ENCODE data around the gene OGFOD2.

OGFOD2 gene

DNA sequence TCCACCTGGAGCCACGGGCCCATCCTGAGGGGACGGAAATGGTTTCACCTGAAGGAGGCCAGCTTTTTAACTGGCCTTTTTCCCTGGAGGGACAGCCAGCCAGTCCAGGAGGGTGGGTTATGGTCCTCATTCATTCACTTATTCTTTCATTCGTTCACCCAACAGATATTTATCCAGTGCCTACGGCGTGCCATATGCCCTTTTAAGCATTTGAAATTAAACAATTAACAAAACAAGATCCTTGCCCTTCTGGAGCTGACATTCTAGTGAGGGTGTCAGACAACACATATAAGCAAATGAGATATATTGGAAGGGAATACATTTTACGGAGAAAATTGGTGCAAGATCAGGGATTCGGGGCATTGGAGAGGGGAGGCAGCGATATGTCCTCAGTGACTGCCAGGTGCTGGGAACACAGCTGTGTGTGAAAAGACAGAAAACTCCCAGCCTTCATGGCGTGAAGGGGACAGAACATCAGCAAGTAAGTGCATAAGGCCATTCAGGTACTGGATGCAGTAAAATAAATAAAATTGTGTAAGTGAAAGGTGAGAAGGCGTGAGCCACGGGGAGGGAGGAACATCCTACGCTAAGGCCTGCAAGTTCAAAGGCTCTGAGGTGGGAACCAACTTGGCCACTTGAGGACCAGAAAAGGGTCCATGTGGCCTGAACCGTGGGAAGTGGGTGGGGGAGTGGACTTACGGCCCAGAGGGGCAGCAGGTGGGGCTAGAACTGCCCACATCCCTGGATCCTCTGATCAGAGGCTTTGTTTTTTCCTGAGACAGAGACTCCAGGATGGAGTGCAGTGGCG lies 8.1 kb upstream of the OGFOD2 start:
- TF ChIP-seq, protein P1, sequence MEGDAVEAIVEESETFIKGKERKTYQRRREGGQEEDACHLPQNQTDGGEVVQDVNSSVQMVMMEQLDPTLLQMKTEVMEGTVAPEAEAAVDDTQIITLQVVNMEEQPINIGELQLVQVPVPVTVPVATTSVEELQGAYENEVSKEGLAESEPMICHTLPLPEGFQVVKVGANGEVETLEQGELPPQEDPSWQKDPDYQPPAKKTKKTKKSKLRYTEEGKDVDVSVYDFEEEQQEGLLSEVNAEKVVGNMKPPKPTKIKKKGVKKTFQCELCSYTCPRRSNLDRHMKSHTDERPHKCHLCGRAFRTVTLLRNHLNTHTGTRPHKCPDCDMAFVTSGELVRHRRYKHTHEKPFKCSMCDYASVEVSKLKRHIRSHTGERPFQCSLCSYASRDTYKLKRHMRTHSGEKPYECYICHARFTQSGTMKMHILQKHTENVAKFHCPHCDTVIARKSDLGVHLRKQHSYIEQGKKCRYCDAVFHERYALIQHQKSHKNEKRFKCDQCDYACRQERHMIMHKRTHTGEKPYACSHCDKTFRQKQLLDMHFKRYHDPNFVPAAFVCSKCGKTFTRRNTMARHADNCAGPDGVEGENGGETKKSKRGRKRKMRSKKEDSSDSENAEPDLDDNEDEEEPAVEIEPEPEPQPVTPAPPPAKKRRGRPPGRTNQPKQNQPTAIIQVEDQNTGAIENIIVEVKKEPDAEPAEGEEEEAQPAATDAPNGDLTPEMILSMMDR (IDR thresholded peaks at IDR 0.05; ENCODE audit: low read depth, low read length) = no peak
- H3K4me3 ChIP-seq (ENCODE audit: low read depth, low read length) = no peak overlapping the region

DNA sequence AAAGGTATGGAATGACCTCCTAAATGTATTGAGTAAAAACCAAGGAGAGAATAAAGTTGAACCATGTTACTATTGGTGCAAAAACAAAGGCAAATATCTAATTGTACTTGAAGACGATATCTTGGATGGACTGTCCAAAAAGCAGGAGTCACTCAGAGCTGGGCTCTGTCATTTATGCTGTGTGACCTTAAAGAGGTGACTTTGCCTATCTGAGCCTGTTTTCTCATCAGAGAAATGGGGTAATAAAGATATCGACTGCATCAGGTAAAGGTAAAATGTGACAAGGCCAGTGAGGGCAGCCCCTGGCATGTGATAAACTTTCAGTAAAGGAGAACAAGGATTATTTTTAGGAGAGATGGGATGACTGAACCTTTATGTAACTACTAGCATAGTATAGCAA lies 6.9 kb upstream of the OGFOD2 start:
- TF ChIP-seq, protein P1 (IDR thresholded peaks at IDR 0.05; ENCODE audit: low read depth, low read length) = no peak
- H3K27me3 ChIP-seq (ENCODE audit: insufficient read depth, low read depth, severe bottlenecking) = no peaks in the 10 kb centered on the region
- no peaks in the 10 kb centered on the region for H3K9me3 ChIP-seq (ENCODE audit: severe bottlenecking)
- H3K36me3 ChIP-seq = no peaks in the 10 kb centered on the region
- H3K27ac ChIP-seq = no peak overlapping the region
- no peak for DNase-seq
- no peak overlapping the region for H3K4me3 ChIP-seq (ENCODE audit: low read depth, low read length)

More for the DNA sequence above, 8.1 kb upstream of the OGFOD2 start:
- Histone ChIP-seq H3K27me3 (ENCODE audit: insufficient read depth, low read depth, severe bottlenecking) (no peaks in the 10 kb centered on the region), H3K27ac (no peak overlapping the region), H3K36me3 (no peaks in the 10 kb centered on the region), H3K9me3 (ENCODE audit: severe bottlenecking) (no peaks in the 10 kb centered on the region)
- no peak for DNase-seq

DNA sequence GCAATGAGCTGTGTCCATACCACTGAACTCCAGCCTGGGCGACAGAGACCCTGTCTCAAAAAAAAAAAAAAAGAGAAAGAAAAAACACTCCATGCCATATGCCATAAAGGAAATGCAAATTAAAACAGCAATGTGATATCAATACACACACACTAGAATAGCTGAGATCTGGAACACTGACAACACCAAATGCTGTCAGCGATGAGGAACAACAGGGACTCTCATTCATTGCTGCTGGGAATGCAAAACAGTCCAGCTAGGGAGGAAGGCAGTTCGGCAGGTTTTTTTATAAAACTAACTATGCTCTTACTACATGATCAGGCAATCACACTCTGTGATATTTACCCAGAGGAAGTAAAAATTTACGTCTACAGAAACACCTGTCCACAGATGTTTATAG lies 5.4 kb upstream of the OGFOD2 start:
- DNase-seq = no peak
- H3K4me3 ChIP-seq (ENCODE audit: low read depth, low read length) = no peak overlapping the region
- no peak overlapping the region for H3K27ac ChIP-seq
- H3K9me3 ChIP-seq (ENCODE audit: severe bottlenecking) = no peaks in the 10 kb centered on the region
- TF ChIP-seq, protein P1 (IDR thresholded peaks at IDR 0.05; ENCODE audit: low read depth, low read length) = no peak
- no peaks in the 10 kb centered on the region for H3K36me3 ChIP-seq
- H3K27me3 ChIP-seq (ENCODE audit: insufficient read depth, low read depth, severe bottlenecking) = no peaks in the 10 kb centered on the region

DNA sequence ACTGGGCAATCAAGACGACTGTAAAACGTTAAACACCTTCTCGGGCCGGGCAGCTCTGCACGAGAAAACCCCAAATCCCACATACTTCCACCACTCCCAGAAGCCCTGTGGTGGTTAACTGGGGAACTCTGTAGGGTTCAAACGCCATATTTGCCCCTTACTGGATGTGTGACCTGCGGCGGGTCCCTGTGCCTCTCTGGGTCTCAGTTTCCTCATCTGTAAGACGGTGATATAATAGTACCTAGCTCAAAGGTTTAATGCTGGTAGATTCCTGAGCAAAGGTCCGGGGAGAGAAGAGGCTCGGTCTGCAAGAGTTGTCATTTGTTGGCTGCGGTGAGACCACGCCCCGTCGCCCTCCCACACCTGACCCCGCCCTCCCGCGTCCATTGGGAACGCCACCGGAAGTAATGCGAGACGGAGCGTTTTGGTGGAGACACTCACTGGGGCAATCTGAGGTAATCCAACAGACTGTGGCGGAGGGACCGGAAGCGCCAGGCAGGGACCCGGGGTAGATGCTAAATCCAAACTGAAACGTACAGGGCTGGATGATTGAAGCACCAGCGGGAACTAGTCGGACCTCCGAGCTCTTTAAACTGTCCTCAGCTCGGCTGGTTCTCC lies 661 bp upstream of the OGFOD2 start:
- no peaks in the 10 kb centered on the region for H3K9me3 ChIP-seq (ENCODE audit: severe bottlenecking)
- H3K36me3 ChIP-seq = peaks cover 10% of the 10 kb centered on the region
- peak; percentile 98 for DNase-seq
- TF ChIP-seq, protein P1 (IDR thresholded peaks at IDR 0.05; ENCODE audit: low read depth, low read length) = no peak
- peak overlapping the region; percentile 93 for H3K4me3 ChIP-seq (ENCODE audit: low read depth, low read length)
- peak overlapping the region; percentile 97 for H3K27ac ChIP-seq
- H3K27me3 ChIP-seq (ENCODE audit: insufficient read depth, low read depth, severe bottlenecking) = no peaks in the 10 kb centered on the region

DNA sequence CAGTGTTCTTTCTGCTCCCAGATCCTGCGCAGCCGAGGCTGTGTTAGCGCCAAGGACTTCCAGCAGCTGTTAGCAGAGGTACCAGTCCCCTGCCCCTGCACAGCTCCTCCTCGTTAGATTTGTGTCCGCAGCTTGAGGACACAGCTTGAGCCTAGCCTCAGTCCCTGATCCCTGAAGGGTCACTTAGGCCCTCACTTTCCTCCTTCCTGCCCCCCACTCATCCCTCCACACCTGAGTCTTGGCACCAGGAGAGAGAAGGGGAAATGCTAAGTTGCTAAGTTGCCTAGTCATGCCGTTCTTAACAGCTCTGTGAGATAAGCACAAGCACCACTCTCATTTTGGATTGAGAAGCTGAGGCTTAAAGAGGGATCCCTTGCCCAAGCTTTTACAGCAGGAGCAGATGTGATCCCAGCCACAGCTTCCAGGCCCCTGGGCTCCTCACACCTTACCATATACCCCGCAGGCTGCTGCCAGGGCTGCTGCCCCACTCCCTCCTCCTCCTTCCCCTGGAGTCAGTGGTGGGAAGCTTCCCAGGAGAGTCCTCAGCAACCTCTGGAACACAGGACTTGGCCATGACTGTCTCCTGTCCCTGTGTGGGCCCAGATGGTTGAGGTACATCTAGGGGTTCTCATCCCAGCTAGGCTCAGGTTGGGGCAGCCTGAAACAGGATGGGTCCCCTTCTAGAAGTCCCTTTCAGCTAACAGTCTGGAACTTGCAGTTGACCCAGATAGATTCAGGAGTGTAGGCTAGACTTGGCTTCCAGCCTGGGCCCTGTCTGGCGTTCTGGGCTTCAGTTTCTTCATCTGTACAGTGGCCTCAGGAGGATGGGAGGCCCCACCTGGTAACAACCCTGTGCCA lies 975 bp downstream of the OGFOD2 start:
- TF ChIP-seq, protein P1 (IDR thresholded peaks at IDR 0.05; ENCODE audit: low read depth, low read length) = no peak
- H3K27me3 ChIP-seq (ENCODE audit: insufficient read depth, low read depth, severe bottlenecking) = no peaks in the 10 kb centered on the region
- peak overlapping the region; percentile 93 for H3K4me3 ChIP-seq (ENCODE audit: low read depth, low read length)
- peak overlapping the region; percentile 97 for H3K27ac ChIP-seq
- H3K9me3 ChIP-seq (ENCODE audit: severe bottlenecking) = no peaks in the 10 kb centered on the region
- H3K36me3 ChIP-seq = peaks cover 10% of the 10 kb centered on the region
- no peak for DNase-seq

Measured in WERI-Rb-1 (cell line).